Measurements from ENCODE around the gene ABHD17C.

DNA sequence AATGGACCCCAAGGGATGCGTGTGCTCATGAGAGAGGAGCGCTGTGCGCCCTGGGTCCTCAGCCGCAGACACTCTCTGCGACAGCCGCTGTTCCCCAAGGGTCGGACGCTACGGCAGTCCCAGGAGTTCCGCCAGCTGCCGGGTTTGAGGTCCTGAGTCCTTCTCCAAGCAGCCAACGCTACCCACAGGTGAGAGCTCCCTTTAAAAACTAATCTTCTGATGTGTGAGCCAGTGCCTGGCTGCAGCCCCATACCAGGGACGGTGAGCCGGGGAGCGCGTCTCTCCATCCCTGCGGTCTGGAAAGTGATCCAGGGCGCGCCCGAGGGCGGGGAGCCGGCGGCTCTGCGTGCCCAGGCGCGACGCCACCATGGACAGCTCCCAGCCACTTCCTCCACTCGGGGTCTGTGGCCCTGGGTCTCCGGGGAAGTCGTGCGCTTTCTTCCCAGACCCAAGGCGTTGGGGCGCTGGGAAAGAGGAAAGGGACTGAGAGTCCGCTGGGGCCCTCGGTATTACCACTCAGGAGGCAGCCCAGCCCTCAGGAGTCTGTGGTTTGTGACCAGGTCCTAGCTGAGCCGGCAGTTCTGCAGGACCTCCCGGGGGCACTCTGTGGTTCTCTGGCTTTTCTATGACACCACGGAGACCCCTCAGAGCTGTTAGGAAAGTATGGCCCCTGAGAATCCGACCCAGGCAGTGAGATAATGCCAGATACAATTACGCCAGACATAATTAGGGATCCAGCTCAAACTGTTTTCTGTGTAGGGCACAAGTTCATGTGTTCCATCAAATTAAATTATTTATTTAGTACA, 85.5 kb downstream of the ABHD17C start:
- TF ChIP-seq, protein P1, sequence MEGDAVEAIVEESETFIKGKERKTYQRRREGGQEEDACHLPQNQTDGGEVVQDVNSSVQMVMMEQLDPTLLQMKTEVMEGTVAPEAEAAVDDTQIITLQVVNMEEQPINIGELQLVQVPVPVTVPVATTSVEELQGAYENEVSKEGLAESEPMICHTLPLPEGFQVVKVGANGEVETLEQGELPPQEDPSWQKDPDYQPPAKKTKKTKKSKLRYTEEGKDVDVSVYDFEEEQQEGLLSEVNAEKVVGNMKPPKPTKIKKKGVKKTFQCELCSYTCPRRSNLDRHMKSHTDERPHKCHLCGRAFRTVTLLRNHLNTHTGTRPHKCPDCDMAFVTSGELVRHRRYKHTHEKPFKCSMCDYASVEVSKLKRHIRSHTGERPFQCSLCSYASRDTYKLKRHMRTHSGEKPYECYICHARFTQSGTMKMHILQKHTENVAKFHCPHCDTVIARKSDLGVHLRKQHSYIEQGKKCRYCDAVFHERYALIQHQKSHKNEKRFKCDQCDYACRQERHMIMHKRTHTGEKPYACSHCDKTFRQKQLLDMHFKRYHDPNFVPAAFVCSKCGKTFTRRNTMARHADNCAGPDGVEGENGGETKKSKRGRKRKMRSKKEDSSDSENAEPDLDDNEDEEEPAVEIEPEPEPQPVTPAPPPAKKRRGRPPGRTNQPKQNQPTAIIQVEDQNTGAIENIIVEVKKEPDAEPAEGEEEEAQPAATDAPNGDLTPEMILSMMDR (conservative IDR thresholded peaks at IDR 0.05), result no peak
- no peak for TF ChIP-seq EZH2 (IDR thresholded peaks at IDR 0.05; ENCODE audit: low read depth)

All from PC-9 (cell line).